ENCODE results near the gene PLA2G4D. TPM values are rescaled to one million over a fixed set of nuclear protein-coding genes. Genes with fewer than 3 reads are reported as not detected.
A peak's percentile ranks its signal among the peaks of the same experiment; 100 is the strongest.

Gene PLA2G4D
- total RNA-seq, 1 experiment from 2014 or later, result not detected

DNA sequence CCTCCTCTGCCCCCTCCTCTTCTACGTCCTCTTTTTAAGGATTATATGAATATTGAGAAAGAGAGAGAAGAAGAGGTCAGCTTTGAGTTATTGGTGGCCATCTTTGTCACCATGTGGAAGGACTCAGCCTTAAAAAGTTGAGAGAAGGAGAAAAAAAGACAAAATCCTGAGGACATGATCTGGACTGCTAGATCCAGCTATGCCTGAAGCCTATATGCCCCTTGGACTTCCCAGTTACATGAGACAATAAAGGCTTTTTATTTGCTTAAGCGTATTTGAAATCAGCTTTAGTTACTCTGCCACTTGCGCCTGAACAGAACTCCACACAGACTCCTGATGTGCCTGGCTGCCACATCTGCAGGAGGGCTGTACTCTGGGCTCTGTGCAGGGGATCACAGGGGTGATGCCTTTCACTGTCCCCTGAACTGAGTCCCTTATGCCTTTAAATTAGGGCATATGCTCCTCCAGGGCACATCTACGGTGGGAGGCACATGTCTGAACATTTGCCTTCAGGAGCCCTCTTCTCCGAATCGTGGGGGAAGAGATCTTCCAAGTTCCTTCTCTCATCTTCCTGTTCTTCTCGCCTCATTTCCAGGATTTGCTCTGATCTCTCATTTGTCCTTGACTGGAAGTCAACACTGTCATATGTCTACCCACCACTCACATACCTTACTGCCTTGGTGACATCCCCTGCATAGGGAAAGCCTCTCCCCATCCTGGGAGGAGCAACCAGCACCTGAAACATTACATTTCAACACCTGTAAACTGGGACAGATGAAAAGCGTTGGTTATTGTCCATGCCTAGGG lies 59.5 kb downstream of the PLA2G4D start:
- BruUV-seq (replicated peaks), result TSS peak; percentile 91
- Mint-ChIP-seq H3K27ac (ENCODE audit: low read depth, unreplicated experiment) (peak overlapping the region; percentile 6), H3K27me3 (ENCODE audit: insufficient read depth, unreplicated experiment) (no peaks in the 10 kb centered on the region), H3K4me3 (ENCODE audit: unreplicated experiment) (peak overlapping the region; percentile 32), H3K4me1 (ENCODE audit: insufficient read depth, unreplicated experiment) (peaks cover 11% of the 10 kb centered on the region), H3K36me3 (ENCODE audit: insufficient read depth, unreplicated experiment) (no peaks in the 10 kb centered on the region), H3K9me3 (ENCODE audit: unreplicated experiment) (no peaks in the 10 kb centered on the region)
- DNase-seq (ENCODE audit: unreplicated experiment), result no peak
- no peak for TF ChIP-seq CTCF (IDR thresholded peaks at IDR 0.05; ENCODE audit: unreplicated experiment)
- CTCF ChIA-PET, result interaction anchor here (0.7 to 0.9 kb wide), 2 partner anchors 19 to 42 kb away, joined by 3 read pairs; no protein-coding TSS in a partner anchor
- intact Hi-C loops (cut with micrococcal nuclease), result no loop called here
- POLR2A ChIA-PET, result interaction anchor here (1.0 kb wide), 1 partner anchor 23 kb away, joined by 3 read pairs; no protein-coding TSS in a partner anchor

GRCh38 chr15:42033214-42033873 lies 61.0 kb downstream of the PLA2G4D start:
- Mint-ChIP-seq H3K36me3 (ENCODE audit: insufficient read depth, unreplicated experiment) (no peaks in the 10 kb centered on the region), H3K9me3 (ENCODE audit: unreplicated experiment) (no peaks in the 10 kb centered on the region), H3K27me3 (ENCODE audit: insufficient read depth, unreplicated experiment) (no peaks in the 10 kb centered on the region), H3K27ac (ENCODE audit: low read depth, unreplicated experiment) (no peak overlapping the region), H3K4me1 (ENCODE audit: insufficient read depth, unreplicated experiment) (peaks cover 11% of the 10 kb centered on the region), H3K4me3 (ENCODE audit: unreplicated experiment) (no peak overlapping the region)
- DNase-seq (ENCODE audit: unreplicated experiment), result no peak
- intact Hi-C loops (cut with micrococcal nuclease), result no loop called here
- POLR2A ChIA-PET, result interaction anchor here (0.6 kb wide), 1 partner anchor 88 kb away, joined by 3 read pairs; no protein-coding TSS in a partner anchor
- TF ChIP-seq CTCF (IDR thresholded peaks at IDR 0.05; ENCODE audit: unreplicated experiment), result no peak
- CTCF ChIA-PET, result interaction anchor here (0.6 kb wide), 1 partner anchor 21 kb away, joined by 4 read pairs; no protein-coding TSS in a partner anchor
- BruUV-seq (replicated peaks), result no TSS peak

DNA sequence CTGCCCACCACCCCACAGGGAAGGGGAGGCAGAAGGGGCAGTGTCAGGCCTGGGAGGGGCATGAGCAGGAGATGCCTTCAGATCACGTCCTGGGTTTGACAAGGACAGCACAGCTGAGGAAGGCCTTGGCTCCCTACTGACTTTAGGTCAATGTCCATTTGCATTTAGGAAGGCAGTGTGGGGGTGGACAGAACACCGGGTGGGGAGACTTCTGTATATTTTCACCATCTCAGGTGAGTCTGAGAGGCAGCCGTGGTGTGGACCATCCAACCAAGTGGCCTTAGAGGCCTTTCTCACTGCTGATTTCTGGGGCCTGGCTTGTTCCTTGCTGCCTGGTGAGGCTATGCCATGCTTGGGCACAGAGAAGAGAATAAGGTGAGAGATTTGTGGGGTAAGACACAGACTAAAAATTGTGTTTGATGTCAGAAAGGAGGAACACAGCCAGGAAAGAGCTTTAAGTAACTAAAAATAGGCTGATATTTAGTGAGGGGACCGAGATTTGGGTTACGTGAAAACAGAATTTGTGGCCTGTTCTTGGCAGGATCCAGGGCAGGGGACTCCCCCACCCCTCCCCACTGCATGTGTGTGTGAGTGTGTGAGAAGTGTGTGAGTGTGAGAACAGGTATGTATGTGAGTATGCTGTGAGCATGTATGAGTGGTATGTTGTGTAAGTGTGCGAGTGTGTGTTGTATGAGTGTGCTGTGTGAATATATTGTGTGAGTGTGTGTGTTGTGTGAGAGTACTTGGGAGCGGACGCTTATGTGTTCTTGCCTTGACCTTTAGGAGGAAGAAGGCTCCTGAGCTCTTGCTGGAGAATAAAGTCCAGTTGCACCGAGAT lies 61.8 kb downstream of the PLA2G4D start:
- no peak overlapping the region for H3K27ac Mint-ChIP-seq (ENCODE audit: low read depth, unreplicated experiment)
- POLR2A ChIA-PET, result no interaction called here
- H3K36me3 Mint-ChIP-seq (ENCODE audit: insufficient read depth, unreplicated experiment), result no peaks in the 10 kb centered on the region
- DNase-seq (ENCODE audit: unreplicated experiment), result no peak
- no TSS peak for BruUV-seq (replicated peaks)
- no peaks in the 10 kb centered on the region for H3K27me3 Mint-ChIP-seq (ENCODE audit: insufficient read depth, unreplicated experiment)
- no peak overlapping the region for H3K4me3 Mint-ChIP-seq (ENCODE audit: unreplicated experiment)
- CTCF ChIA-PET, result interaction anchor here (0.6 kb wide), 1 partner anchor 21 kb away, joined by 4 read pairs; no protein-coding TSS in a partner anchor
- intact Hi-C loops (cut with micrococcal nuclease), result no loop called here
- no peak for TF ChIP-seq CTCF (IDR thresholded peaks at IDR 0.05; ENCODE audit: unreplicated experiment)
- H3K9me3 Mint-ChIP-seq (ENCODE audit: unreplicated experiment), result no peaks in the 10 kb centered on the region
- peaks cover 11% of the 10 kb centered on the region for H3K4me1 Mint-ChIP-seq (ENCODE audit: insufficient read depth, unreplicated experiment)

Measured in MCF 10A (cell line).